H1 (cell line): ENCODE measurements around the gene WDR93.

ENCODE experiments used
- CBX5 ChIP-seq: fragments of 300-800, 300-1000 bp; sonication (generic); IDR thresholded peaks from 2 replicates; pipeline ENCODE4 v1.7.1; 2016; ENCODE audit warnings: antibody characterized with exemption, low read length, low read depth
- CREB1 ChIP-seq: IDR thresholded peaks from 2 replicates; pipeline ENCODE4 v1.6.1; 2012; ENCODE audit warnings: inconsistent platforms
- EP300 ChIP-seq, 2 experiments: IDR thresholded peaks; 1 replicate in 1 of 2; 2 replicates in 1 of 2; pipeline ENCODE4 v1.6.1; 2011 to 2012; ENCODE audit warnings: low read depth in 2 of 2, low read length in 2 of 2, mild to moderate bottlenecking in 2 of 2, borderline replicate concordance in 1 of 2, inconsistent platforms in 1 of 2, moderate library complexity in 1 of 2
- EZH2 ChIP-seq: fragments of 200-600 bp; sonication (generic); IDR thresholded peaks from 2 replicates; pipeline ENCODE4 v1.7.1; 2012; ENCODE audit warnings: low read depth, mild to moderate bottlenecking, moderate library complexity, low read length, inconsistent platforms; ENCODE audit not compliant: severe bottlenecking
- HDAC2 ChIP-seq, 2 experiments: fragments of 300-600 bp in 1 of 2; sonication (generic) in 1 of 2; IDR thresholded peaks; 2 replicates each; pipeline ENCODE4 v1.6.1; 2011 to 2012; ENCODE audit warnings: low read depth in 2 of 2, low read length in 2 of 2, mild to moderate bottlenecking in 2 of 2, moderate library complexity in 2 of 2, borderline replicate concordance in 1 of 2, inconsistent platforms in 1 of 2
- PHF8 ChIP-seq: fragments of 200-600 bp; sonication (generic); conservative IDR thresholded peaks from 2 replicates; pipeline ENCODE4 v1.7.1; 2012; ENCODE audit warnings: low read depth, mild to moderate bottlenecking, inconsistent platforms, low read length, moderate library complexity
- POLR2A ChIP-seq, 2 experiments: IDR thresholded peaks; 1 replicate in 1 of 2; 2 replicates in 1 of 2; pipeline ENCODE4 v1.6.1; 2011; ENCODE audit warnings: low read depth in 2 of 2, low read length in 2 of 2, mild to moderate bottlenecking in 2 of 2; ENCODE audit errors: control extremely low read depth in 1 of 2
- POLR2AphosphoS5 ChIP-seq: IDR thresholded peaks from 2 replicates; pipeline ENCODE4 v1.6.1; 2011; ENCODE audit warnings: low read depth, low read length
- SP1 ChIP-seq: IDR thresholded peaks from 2 replicates; pipeline ENCODE4 v1.6.1; 2011; ENCODE audit warnings: low read depth, low read length
- TF ChIP-seq, protein P1 (sequence below), 3 experiments: IDR thresholded peaks; 1 replicate in 2 of 3; 2 replicates in 1 of 3; pipeline versions ENCODE4 v1.5.1 to v1.6.1; 2011; ENCODE audit warnings: low read length in 3 of 3, mild to moderate bottlenecking in 3 of 3, inconsistent platforms in 2 of 3, low read depth in 1 of 3, moderate library complexity in 1 of 3; ENCODE audit not compliant: insufficient read depth in 1 of 3; ENCODE audit errors: control extremely low read depth in 1 of 3
- TF ChIP-seq, protein P2 (sequence below): IDR thresholded peaks from 2 replicates; pipeline ENCODE4 v1.6.1; 2011; ENCODE audit warnings: low read length, improper control_type of control experiment
- TF ChIP-seq, protein P3 (sequence below): IDR thresholded peaks from 2 replicates; pipeline ENCODE4 v1.6.1; 2012; ENCODE audit warnings: inconsistent platforms
- TF ChIP-seq, protein P4 (sequence below): IDR thresholded peaks from 2 replicates; pipeline ENCODE4 v1.6.1; 2012; ENCODE audit warnings: inconsistent platforms

DNA sequence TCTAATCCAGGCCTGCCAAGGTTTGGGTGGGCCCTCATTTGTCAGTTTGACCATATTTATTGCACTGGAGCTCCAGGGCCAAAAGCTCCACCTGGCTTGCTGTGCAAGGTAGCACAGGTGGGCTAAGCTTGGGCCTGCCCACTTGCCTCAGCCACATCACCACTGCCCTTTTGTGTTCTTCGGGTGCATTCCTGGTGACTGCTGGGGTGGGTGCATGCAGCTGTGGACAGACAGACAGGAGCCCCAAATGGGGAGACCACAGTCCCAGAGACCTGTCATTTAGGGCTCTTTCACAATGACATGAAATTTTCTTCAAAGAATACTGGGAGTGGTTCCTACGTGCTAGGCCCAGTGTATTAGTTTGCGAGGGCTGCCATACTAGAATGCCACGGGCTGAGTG lies 88.2 kb downstream of the WDR93 start:
- TF ChIP-seq, protein P1, sequence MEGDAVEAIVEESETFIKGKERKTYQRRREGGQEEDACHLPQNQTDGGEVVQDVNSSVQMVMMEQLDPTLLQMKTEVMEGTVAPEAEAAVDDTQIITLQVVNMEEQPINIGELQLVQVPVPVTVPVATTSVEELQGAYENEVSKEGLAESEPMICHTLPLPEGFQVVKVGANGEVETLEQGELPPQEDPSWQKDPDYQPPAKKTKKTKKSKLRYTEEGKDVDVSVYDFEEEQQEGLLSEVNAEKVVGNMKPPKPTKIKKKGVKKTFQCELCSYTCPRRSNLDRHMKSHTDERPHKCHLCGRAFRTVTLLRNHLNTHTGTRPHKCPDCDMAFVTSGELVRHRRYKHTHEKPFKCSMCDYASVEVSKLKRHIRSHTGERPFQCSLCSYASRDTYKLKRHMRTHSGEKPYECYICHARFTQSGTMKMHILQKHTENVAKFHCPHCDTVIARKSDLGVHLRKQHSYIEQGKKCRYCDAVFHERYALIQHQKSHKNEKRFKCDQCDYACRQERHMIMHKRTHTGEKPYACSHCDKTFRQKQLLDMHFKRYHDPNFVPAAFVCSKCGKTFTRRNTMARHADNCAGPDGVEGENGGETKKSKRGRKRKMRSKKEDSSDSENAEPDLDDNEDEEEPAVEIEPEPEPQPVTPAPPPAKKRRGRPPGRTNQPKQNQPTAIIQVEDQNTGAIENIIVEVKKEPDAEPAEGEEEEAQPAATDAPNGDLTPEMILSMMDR (IDR thresholded peaks at IDR 0.05; ENCODE audit: control extremely low read depth in 1 of 3, insufficient read depth in 1 of 3, low read depth in 1 of 3, low read length in 3 of 3) = no peak
- TF ChIP-seq CREB1 (no peak), POLR2AphosphoS5 (no peak), POLR2A (IDR thresholded peaks at IDR 0.05; ENCODE audit: control extremely low read depth in 1 of 2, low read depth in 2 of 2, low read length in 2 of 2) (no peak), EP300 (IDR thresholded peaks at IDR 0.05; ENCODE audit: borderline replicate concordance in 1 of 2, low read depth in 2 of 2, low read length in 2 of 2) (no peak), EZH2 (no peak), SP1 (no peak), HDAC2 (IDR thresholded peaks at IDR 0.05; ENCODE audit: borderline replicate concordance in 1 of 2, low read depth in 2 of 2, low read length in 2 of 2) (no peak), CBX5 (no peak), PHF8 (no peak)
- TF ChIP-seq, protein P2, sequence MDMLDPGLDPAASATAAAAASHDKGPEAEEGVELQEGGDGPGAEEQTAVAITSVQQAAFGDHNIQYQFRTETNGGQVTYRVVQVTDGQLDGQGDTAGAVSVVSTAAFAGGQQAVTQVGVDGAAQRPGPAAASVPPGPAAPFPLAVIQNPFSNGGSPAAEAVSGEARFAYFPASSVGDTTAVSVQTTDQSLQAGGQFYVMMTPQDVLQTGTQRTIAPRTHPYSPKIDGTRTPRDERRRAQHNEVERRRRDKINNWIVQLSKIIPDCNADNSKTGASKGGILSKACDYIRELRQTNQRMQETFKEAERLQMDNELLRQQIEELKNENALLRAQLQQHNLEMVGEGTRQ = no peak
- TF ChIP-seq, protein P3, sequence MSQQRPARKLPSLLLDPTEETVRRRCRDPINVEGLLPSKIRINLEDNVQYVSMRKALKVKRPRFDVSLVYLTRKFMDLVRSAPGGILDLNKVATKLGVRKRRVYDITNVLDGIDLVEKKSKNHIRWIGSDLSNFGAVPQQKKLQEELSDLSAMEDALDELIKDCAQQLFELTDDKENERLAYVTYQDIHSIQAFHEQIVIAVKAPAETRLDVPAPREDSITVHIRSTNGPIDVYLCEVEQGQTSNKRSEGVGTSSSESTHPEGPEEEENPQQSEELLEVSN = no peak
- TF ChIP-seq, protein P4, sequence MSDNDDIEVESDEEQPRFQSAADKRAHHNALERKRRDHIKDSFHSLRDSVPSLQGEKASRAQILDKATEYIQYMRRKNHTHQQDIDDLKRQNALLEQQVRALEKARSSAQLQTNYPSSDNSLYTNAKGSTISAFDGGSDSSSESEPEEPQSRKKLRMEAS = no peak
